Gastrocnemius medialis (tissue), 4 donors: ENCODE data around the gene RMND5A. TPM values are rescaled to one million over a fixed set of nuclear protein-coding genes. Genes with fewer than 3 reads are reported as not detected.

Experiments used
- ATAC-seq, 2 donors: fragments of 150-250 bp; one replicate each; pipeline ENCODE4 v1.9.1; 2016
- DNase-seq, 2 donors: peaks; one replicate each; pipeline ENCODE4 v3.0.0-alpha.2; 2019
- H3K27ac ChIP-seq, 4 donors: fragments of 200-600 bp; sonication (generic); 1 replicate in 1 of 4; 2 replicates in 3 of 4; pipeline ENCODE4 v1.5.1; 2016 to 2018; ENCODE audit warnings: mild to moderate bottlenecking in 2 of 4, moderate library complexity in 1 of 4
- H3K27me3 ChIP-seq, 3 donors: fragments of 200-600 bp; sonication (generic) in 2 of 3; 1 replicate in 1 of 3; 2 replicates in 2 of 3; pipeline versions ENCODE4 v1.5.1 to v1.6.0; 2016 to 2019; ENCODE audit warnings: mild to moderate bottlenecking in 1 of 3, moderate library complexity in 1 of 3
- H3K36me3 ChIP-seq, 2 donors: fragments of 200-600 bp; sonication (generic) in 1 of 2; one replicate each; pipeline ENCODE4 v1.5.1; 2017 to 2018
- H3K4me1 ChIP-seq, 2 donors: fragments of 200-600 bp; sonication (generic) in 1 of 2; one replicate each; pipeline ENCODE4 v1.5.1; 2016 to 2017; ENCODE audit warnings: mild to moderate bottlenecking in 2 of 2
- H3K4me3 ChIP-seq, 4 donors: fragments of 200-600 bp; sonication (generic) in 3 of 4; 1 replicate in 1 of 4; 2 replicates in 3 of 4; pipeline ENCODE4 v1.5.1; 2016 to 2019; ENCODE audit warnings: mild to moderate bottlenecking in 2 of 4
- H3K9me3 ChIP-seq, 3 donors: fragments of 200-600 bp; sonication (generic) in 2 of 3; 1 replicate in 1 of 3; 2 replicates in 2 of 3; pipeline ENCODE4 v1.5.1; 2016 to 2019
- CTCF ChIP-seq, 5 experiments: fragments of 450-650 bp in 3 of 5; fragments of 200-600 bp in 2 of 5; sonication (generic) in 2 of 5; IDR thresholded peaks in 4 of 5; conservative IDR thresholded peaks in 1 of 5; 1 replicate in 4 of 5; 2 replicates in 1 of 5; pipeline ENCODE4 v1.5.1; 2016 to 2019; ENCODE audit warnings: antibody characterized with exemption in 5 of 5, mild to moderate bottlenecking in 3 of 5, moderate library complexity in 3 of 5
- POLR2A ChIP-seq, 2 donors: fragments of 450-650 bp; IDR thresholded peaks; one replicate each; pipeline ENCODE4 v1.6.1; 2017; ENCODE audit warnings: antibody characterized with exemption in 2 of 2, mild to moderate bottlenecking in 2 of 2, moderate library complexity in 2 of 2
- in situ Hi-C, 4 donors: fragments of 200-750 bp; cut with MboI; loops; one replicate each; pipeline versions ENCODE4 v1.15.0 to v1.8.0; 2017; ENCODE audit warnings: low sequenced_read_pairs in 4 of 4
- intact Hi-C: fragments of 100-400 bp; cut with DNase I; formaldehyde crosslinking; loops from one replicate; pipeline ENCODE4 v1.15.1; 2023; ENCODE audit warnings: low total_unique reads
- total RNA-seq, 4 donors: library from RNA; depleted of rRNA; stranded (reverse); fragments of >200 nt; gene quantifications; one replicate each; pipeline versions ENCODE4 v1.1.0 to v1.2.3, GENCODE V29; 2016

RMND5A gene
- total RNA-seq, 4 donors from 2014 or later, result 88.9 to 113 (median 102) TPM

GRCh38 chr2:86781363-86781762 lies 61.3 kb downstream of the RMND5A start:
- Histone ChIP-seq H3K4me3 (no peak overlapping the region), H3K27me3 (peaks cover 0 to 2% (median 0%) of the 10 kb centered on the region in 3 donors), H3K27ac (no peak overlapping the region), H3K9me3 (no peaks in the 10 kb centered on the region), H3K36me3 (no peaks in the 10 kb centered on the region), H3K4me1 (no peaks in the 10 kb centered on the region)
- no peak for DNase-seq
- intact Hi-C loops, result no loop called here
- TF ChIP-seq POLR2A (IDR thresholded peaks at IDR 0.05), result no peak
- TF ChIP-seq CTCF (IDR thresholded peaks at IDR 0.05 in 4 of 5, conservative IDR thresholded peaks at IDR 0.05 in 1 of 5), result no peak
- ATAC-seq, result no peak
- in situ Hi-C loops, result no loop called here

- in situ Hi-C loops, result no loop called here
- DNase-seq (no peak), ATAC-seq (no peak)
- intact Hi-C loops, result no loop called here
- H3K4me1 ChIP-seq, result no peaks in the 10 kb centered on the region
- no peak for TF ChIP-seq POLR2A (IDR thresholded peaks at IDR 0.05)
- TF ChIP-seq CTCF (IDR thresholded peaks at IDR 0.05 in 4 of 5, conservative IDR thresholded peaks at IDR 0.05 in 1 of 5), result no peak
- no peak overlapping the region for H3K27ac ChIP-seq
- no peaks in the 10 kb centered on the region for H3K9me3 ChIP-seq
- H3K36me3 ChIP-seq, result no peaks in the 10 kb centered on the region
- peaks cover 0 to 6% (median 0%) of the 10 kb centered on the region in 3 donors for H3K27me3 ChIP-seq
- no peak overlapping the region for H3K4me3 ChIP-seq
Measured at GRCh38 chr2:86782748-86783147, 62.7 kb downstream of the RMND5A start.

- H3K27me3 ChIP-seq, result peaks cover 8 to 14% (median 8%) of the 10 kb centered on the region in 3 donors
- no peak for ATAC-seq
- no peak for DNase-seq
- H3K36me3 ChIP-seq, result no peaks in the 10 kb centered on the region
- no peak for TF ChIP-seq CTCF (IDR thresholded peaks at IDR 0.05 in 4 of 5, conservative IDR thresholded peaks at IDR 0.05 in 1 of 5)
- in situ Hi-C loops, result no loop called here
- intact Hi-C loops, result no loop called here
- H3K4me3 ChIP-seq, result no peak overlapping the region
- H3K4me1 ChIP-seq, result peaks cover 0 to 1% of the 10 kb centered on the region in 2 donors
- no peaks in the 10 kb centered on the region for H3K9me3 ChIP-seq
- H3K27ac ChIP-seq, result no peak overlapping the region
Measured at GRCh38 chr2:86783615-86784339, 63.7 kb downstream of the RMND5A start.

GRCh38 chr2:86785456-86785855 lies 65.4 kb downstream of the RMND5A start:
- Histone ChIP-seq H3K4me3 (no peak overlapping the region), H3K4me1 (peaks cover 7 to 12% of the 10 kb centered on the region in 2 donors), H3K27me3 (peaks cover 24 to 31% (median 25%) of the 10 kb centered on the region in 3 donors), H3K27ac (no peak overlapping the region), H3K9me3 (no peaks in the 10 kb centered on the region), H3K36me3 (no peaks in the 10 kb centered on the region)
- no peak for DNase-seq
- no peak for ATAC-seq
- no peak for TF ChIP-seq CTCF (IDR thresholded peaks at IDR 0.05 in 4 of 5, conservative IDR thresholded peaks at IDR 0.05 in 1 of 5)
- TF ChIP-seq POLR2A (IDR thresholded peaks at IDR 0.05), result no peak
- in situ Hi-C loops (no loop called here), intact Hi-C loops (no loop called here)
